Hepatic stellate cell (primary cell): Measurements from ENCODE around the gene LSP1.
"Not testable (repeated sequence)": the region's sequence is repeated elsewhere in the genome, so short reads cannot be mapped to it uniquely, and the experiment has no call there.

ENCODE experiments used
- DNase-seq: peaks from one replicate; pipeline ENCODE4 v3.0.0; 2011; ENCODE audit warnings: low spot score

LSP1 gene

DNA sequence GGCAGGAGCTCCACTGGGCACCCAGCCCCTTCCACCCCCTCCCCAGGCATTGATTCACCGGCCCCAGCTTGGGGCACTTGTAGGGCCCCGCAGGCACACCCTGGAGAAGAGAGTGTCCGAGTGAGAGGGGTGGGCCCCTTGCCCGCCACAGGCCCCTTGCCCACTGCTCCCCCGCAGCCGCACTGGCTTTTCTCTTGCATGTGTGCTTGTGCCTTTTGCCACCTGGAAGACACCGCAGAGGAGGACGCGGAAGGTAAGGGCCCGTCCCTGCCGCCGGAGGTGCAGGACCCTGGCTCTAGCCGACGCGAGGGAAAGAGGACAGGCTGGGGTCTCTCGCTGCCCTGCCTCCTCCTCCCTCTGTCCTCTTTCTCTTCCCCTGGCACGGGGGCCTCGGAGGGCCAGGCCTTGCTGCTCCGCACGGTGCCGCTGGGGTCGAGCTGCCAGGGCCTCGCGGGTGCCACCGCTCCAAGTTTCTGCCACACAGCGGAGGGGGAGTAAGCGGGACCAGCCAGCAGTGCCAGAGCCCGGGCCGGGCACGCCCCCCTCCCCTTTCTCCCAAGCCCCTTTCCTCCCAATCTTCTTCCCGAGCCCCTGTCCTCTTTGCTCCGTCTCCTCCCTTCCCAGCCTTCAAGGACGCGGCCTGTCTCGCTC lies 76.1 kb downstream of the LSP1 start:
- DNase-seq, result no peak

DNA sequence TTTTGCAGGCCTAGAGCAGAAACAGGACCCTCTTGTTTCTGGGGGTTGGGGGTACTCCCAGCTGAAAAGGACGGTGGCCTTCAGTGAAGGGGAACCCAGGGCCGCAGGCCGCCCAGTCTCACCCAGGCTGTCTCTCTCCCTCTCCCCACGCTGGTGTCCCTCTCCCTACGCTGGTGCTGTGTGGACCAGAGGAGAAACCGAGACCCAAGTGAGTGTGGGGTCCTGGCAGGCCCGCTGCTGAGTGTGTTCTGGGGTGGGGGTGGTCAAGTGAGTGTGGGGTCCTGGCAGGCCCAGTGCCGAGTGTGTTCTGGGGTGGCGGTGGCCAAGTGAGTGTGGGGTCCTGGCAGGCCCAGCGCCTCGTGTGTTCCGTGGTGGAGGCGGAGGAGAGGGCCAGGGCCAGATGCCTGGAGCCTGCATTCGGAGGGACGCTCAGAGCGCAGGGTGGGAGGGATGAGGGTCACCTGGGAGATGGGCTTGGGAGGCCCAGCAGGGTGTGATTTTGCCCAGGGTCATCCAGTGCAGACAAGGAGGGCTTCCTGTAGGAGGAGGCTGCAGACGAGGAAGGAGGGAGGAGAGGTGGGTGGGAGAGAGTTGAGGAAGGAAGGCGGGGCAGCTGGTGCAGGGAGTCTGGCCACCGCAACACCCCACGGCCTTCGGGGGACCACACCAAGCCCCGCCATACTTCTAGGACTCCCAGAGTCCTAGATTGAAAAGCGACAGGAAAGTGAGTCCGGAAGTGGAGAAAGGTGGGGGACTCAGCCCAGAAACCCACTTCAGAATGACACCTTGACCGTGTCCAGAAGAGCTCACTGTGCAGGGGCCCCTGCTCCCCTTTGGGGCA lies 77.0 kb downstream of the LSP1 start:
- DNase-seq, result no peak

GRCh38 chr11:1930462-1930830 lies 77.6 kb downstream of the LSP1 start:
- no peak for DNase-seq

GRCh38 chr11:1931341-1932104 lies 78.6 kb downstream of the LSP1 start:
- DNase-seq, result peak; percentile 43

GRCh38 chr11:1932105-1932480 lies 79.2 kb downstream of the LSP1 start:
- no peak for DNase-seq

DNA sequence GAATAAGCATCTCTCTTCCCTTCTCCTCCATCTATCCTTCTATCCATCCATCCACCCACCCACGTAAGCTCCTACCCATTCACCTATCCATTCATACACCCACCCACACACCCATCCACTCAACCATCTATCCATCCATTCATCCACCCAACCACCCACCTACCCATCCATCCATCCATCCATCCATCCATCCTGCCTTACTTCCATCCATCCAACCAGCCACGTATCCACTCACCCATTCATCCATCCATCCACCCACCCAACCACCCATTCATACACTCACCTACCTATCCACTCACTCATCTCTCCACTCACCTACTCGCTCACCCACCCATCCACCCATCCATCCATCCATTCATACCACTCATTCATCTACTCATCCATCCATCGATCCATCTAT lies 79.8 kb downstream of the LSP1 start:
- no peak for DNase-seq

DNA sequence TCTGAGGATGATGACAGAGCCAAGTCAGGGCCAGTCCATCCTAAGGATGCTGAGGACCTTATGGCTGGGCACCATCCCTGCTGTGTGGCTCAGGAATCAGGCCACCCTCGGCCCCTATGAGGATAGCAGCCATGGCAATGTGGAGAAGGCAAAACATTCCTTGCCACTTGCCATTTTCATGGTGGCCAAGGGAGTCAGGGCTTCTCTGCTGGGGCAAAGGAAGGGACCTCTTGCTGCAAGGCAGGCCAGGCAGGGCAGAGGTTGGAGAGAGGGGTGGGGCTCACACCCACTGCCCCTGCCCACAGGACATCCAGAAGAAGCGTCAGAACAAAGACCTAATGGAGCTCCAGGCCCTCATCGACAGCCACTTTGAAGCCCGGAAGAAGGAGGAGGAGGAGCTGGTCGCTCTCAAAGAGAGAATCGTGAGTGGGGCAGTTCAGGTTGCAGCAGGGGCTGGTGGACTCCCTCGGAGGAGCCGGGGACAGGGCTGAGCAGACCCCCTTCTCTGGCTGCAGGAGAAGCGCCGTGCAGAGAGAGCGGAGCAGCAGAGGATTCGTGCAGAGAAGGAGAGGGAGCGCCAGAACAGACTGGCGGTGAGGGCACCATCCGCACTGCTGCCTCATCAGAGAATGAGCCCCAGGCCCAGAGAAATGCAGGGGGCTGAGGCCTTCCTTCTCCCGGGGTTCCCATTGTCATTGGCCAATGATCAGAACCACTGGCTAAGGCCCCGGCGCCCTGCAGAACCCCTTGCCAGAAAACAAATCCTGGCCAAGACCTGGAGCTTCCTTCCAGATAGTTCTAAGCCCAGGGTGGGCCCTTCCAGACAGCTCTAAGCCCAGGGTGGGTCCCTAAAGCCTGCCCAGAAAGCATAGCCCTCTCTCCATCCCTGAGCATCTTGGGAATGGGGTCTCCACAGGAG lies 80.8 kb downstream of the LSP1 start:
- no peak for DNase-seq

DNA sequence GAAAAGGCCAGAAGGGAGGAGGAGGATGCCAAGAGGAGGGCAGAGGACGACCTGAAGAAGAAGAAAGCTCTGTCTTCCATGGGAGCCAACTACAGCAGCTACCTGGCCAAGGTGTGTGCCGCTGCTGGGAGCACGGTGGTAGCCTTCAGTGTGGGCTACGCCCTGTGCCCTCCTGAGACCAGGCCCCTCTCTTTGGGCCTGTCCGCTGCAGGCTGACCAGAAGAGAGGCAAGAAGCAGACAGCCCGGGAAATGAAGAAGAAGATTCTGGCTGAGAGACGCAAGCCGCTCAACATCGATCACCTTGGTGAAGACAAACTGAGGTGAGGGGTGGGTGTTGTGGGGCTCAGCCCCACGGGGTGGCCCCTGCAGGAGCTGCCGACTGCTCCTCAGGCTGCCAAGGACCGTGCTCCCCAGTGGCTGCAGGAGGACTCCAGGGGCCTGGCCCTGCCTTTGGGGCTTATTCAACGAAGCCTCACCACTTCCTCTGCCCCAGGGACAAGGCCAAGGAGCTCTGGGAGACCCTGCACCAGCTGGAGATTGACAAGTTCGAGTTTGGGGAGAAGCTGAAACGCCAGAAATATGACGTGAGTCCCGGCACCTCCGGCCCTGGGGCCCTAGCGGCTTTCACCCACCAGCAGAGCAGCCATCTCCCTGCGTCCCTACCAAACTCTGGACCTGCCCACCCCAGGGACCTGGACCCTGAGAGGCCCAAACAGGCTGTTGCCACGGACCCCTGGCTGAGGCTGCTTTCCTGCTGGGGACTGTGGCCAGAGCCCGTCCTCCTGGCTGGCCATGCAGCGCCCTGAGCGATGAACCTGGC lies 81.7 kb downstream of the LSP1 start:
- no peak for DNase-seq

GRCh38 chr11:1935156-1936071 lies 82.5 kb downstream of the LSP1 start:
- no peak for DNase-seq

DNA sequence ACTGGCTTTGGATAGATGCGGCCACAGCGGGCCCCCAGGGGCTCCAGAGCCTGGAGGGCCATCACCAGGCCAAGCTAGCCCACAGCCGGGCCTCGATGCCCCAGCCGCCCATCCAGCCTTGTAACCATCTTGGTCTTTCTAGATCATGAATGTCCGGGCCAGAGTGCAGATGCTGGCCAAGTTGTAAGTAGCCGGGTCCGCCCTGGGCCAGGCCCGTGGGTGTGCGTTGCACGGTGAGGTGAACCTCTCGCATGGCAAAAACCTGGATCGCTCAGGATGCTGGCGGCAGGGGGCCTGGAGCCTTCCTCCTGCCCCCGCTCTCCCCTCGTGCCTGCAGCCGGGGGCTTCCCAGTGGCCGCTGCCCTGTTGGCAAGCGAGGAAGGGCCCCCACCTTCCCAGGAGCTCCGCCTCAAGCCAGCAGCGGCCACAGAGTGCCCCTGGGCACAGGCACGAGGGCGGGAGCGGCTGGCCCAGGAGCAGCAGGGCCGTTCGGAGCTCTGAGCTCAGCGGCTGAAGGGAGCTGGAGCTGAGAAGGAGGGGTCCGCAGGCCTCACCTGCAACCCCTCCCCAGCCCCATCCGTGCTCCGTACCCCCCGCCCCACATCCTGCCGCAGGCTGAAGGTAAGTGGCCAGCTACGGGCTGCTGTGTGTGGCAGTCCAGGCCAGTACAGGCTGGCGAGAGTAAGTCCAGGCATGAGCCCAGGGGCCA lies 83.3 kb downstream of the LSP1 start:
- DNase-seq, result no peak

DNA sequence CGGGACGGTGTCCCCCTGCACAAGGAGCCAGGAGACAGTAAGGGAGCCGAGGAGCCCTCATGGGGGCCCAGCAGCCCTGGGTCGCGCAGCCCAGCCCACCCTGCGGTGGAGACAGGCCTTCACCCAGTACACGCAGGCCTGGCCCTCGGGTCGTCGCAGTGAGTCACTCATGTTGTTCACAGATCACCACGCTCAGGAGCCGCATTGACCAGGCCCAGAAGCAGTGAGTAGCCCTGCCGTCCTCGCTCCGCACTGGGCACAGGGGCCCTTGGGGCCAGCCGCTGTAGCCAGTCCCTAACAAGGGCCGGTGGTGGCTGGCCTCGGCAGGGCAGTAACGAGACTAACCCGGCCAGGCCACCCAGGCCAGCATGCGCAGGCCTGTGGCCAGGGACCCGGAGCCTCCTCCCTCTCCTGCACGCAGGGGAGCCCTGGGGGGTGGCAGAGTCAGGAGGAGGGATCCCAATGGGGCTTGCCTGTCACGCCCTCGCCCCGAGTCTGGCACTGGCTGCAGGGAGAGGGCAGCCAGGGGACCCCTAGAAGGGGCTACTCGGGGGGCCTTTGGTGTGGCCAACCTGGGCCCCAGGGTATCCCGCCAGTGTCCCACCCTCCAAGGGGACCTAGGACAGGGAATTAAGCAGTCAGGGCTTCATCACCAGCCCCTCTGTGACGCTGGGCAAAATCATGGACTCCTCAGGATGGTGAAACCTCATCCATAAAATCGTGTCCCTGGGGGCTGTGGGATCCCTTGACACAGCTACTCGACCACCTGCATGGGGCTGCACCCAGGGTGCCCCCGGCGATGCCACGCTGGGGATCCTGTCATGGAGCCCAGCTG lies 84.1 kb downstream of the LSP1 start:
- DNase-seq, result no peak

DNA sequence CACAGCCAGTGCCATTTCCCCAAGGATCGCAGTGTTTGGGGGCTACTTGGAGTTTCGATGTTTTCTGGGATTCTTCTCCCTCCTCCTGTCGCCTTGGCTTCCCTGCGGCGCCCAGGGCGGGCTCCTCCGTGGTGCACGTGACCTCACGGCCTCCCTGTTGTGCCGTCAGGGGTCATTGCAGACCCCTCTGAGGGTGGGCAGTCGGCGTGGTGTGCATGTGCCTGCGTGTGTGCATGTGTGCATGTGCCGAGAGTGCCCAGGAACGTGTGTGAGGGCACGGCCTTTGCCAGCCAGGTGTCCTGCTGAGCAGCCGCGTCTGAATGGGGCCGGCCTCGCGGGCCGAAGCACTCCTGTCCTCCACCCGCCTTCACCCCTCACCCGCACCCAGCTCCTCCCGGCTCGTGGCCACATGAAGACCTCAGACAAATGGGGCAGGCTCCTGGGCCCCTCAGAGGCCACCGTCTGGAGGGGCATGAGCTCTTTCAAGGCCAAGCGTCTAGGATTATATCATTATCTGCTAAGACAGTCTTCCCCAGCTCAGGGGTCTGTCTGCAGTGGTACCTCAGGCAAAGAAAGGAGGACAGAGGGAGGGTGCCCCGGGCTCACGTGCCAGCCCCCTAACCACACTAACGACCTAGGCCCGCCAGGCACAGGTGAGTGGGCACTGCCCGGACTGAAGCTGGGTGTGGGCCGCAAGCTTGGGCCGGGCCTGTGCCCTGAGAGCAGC lies 84.9 kb downstream of the LSP1 start:
- DNase-seq, result no peak

DNA sequence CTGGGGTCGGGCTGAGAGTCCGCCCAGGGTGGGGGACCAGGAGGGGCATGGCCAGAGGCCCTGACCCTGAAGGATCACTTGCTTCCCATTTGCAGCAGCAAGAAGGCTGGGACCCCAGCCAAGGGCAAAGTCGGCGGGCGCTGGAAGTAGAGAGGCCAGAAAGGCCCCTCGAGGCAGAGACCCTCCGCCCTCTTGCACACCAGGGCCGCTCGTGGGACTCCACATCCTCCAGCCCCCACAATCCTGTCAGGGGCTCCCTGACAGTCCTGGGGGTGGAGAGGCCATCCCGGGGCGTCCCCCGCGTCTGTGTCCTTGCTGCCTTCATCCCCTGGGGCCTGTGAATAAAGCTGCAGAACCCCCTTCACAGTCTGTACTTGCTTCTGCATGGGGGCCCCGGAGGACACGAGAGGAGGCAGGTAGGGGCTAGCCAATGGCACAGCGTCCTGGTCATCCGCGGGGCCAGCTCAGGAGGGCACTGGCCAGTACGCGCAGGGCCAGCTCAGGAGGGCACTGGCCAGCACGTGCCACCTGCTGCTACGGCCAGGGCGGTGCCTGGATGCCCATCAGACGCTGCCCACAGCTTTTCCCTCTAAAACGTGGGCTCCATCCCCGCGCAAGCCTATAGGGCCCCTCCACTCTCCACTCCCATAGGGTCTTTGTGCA lies 85.6 kb downstream of the LSP1 start:
- DNase-seq, result no peak

DNA sequence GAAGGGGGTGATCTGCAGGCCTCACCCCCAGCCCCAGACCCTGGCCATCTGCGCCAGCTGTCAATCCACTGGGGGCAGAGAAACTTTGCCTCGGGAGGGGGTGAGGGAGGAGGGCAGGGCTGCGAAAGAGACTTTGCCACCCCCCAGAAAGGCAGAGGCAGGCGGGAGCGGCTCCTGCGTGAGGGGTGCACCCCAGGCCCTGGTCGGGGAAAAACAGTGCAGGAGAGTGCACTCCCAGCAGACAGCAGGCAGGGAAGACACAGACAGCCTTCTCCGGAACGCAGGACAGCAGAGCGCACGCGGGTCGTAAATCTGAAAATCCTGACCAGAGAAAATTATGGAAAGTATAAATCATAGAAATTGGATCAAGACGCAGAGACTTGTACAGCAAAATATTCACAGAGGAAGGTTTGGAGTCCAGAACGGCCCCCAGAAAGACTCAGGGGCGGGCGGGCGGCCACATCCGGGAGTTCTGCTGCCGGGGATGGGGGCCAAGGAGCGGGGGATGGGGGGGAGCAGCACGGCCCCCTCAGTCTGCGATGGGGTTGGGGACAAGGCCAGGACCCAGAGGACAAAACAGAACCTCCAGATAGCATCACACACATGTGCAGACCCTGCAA lies 86.2 kb downstream of the LSP1 start:
- no peak for DNase-seq

DNA sequence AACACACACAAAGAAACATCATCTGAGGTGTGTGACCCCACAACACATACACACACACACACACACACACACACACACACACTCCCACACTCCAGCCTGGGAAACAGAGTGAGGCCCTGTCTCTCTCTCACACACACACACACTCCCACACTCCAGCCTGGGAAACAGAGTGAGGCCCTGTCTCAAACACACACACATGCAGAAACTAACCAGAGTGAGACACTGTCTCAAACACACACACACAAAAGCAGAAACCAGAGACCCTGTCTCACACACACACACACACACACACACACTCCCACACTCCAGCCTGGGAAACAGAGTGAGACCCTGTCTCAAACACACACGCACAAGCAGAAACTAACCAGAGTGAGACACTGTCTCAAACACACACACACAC lies 86.9 kb downstream of the LSP1 start:
- not testable (repeated sequence) for DNase-seq
